Dendritic cell treated with granulocyte-macrophage colony-stimulating factor and Interleukin-4, amounts not matched to agents 40 ng/mL and 50 ng/mL, for 4 days (primary cell): ENCODE results near the gene CACNG6.
A peak's percentile ranks its signal among the peaks of the same experiment; 100 is the strongest.
"Not testable (repeated sequence)": the region's sequence is repeated elsewhere in the genome, so short reads cannot be mapped to it uniquely, and the experiment has no call there.

Source experiments
- H3K27ac Mint-ChIP-seq: one replicate; pipeline ENCODE4 v1.8.0; 2022; ENCODE audit warnings: mild to moderate bottlenecking, mixed read lengths
- H3K27me3 Mint-ChIP-seq: one replicate; pipeline ENCODE4 v1.8.0; 2022; ENCODE audit warnings: mild to moderate bottlenecking, mixed read lengths
- H3K36me3 Mint-ChIP-seq: one replicate; pipeline ENCODE4 v1.8.0; 2022; ENCODE audit warnings: low read depth, mixed read lengths
- H3K4me1 Mint-ChIP-seq: one replicate; pipeline ENCODE4 v1.8.0; 2022; ENCODE audit warnings: low read depth, mixed read lengths
- H3K4me3 Mint-ChIP-seq: one replicate; pipeline ENCODE4 v1.8.0; 2022; ENCODE audit warnings: mild to moderate bottlenecking, moderate library complexity, mixed read lengths
- H3K9me3 Mint-ChIP-seq: one replicate; pipeline ENCODE4 v1.8.0; 2022; ENCODE audit warnings: mixed read lengths
- intact Hi-C: fragments of 100-400 bp; cut with micrococcal nuclease; formaldehyde crosslinking; loops from one replicate; pipeline ENCODE4 v1.15.0; 2022

The CACNG6 gene, protein sequence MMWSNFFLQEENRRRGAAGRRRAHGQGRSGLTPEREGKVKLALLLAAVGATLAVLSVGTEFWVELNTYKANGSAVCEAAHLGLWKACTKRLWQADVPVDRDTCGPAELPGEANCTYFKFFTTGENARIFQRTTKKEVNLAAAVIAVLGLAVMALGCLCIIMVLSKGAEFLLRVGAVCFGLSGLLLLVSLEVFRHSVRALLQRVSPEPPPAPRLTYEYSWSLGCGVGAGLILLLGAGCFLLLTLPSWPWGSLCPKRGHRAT

DNA sequence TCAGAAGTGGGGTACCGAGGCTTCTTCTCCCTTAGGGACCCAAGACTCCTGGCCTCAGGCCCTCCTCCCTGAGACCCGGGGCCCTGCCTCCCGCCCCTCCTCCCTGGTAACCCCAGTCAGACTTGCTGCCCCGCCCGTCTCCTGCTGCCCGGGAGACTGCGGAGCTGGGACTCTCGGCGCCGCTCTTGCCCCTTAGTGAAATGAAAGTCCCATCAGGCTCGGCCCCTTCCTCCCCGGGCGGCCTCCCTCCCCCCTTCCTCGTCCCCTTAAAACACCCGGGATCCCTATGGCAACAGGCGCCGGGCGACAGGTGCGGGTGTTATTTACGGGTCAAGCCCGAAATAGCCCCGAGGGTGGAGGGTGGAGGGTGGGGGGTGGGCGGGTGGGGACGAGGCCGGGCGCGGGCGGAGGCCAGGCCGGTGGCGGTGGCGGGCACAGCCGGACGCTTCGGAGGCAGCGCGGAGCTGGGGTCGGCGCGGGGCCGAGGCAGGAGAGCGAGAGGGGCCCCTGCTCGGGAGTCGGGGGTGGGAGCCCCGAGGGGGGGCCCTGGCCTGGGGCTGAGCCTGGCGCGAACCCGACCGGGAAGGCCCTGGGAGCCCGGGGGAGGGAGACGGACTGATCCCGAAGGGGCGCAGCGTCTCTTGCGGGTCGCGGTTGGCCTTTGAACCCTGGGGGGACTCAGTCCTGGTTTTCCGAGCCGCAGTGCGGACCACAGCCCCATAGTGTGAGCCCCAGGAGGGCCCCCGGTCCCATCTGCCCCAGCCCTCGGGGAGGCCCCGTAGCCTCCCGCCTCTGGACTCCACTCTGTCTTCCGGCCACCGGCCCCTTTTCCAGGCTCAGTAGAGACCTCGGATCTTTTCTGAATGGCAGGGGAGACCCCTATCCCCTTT is at the start of gene CACNG6:
CACNG6 (plus strand) TSS at position 414 of the 890 bp plus-strand sequence. CDS start 1,241 bp downstream, outside the sequence.
- no peaks in the 10 kb centered on the region for H3K36me3 Mint-ChIP-seq
- peak within 1 kb of the TSS; percentile 50 for H3K4me3 Mint-ChIP-seq
- intact Hi-C loops: no loop called here
- H3K9me3 Mint-ChIP-seq: no peaks in the 10 kb centered on the region
- peaks cover 55% of the 10 kb centered on the region for H3K27me3 Mint-ChIP-seq
- H3K27ac Mint-ChIP-seq: no peak within 1 kb of the TSS
- peaks cover 13% of the 10 kb centered on the region for H3K4me1 Mint-ChIP-seq

DNA sequence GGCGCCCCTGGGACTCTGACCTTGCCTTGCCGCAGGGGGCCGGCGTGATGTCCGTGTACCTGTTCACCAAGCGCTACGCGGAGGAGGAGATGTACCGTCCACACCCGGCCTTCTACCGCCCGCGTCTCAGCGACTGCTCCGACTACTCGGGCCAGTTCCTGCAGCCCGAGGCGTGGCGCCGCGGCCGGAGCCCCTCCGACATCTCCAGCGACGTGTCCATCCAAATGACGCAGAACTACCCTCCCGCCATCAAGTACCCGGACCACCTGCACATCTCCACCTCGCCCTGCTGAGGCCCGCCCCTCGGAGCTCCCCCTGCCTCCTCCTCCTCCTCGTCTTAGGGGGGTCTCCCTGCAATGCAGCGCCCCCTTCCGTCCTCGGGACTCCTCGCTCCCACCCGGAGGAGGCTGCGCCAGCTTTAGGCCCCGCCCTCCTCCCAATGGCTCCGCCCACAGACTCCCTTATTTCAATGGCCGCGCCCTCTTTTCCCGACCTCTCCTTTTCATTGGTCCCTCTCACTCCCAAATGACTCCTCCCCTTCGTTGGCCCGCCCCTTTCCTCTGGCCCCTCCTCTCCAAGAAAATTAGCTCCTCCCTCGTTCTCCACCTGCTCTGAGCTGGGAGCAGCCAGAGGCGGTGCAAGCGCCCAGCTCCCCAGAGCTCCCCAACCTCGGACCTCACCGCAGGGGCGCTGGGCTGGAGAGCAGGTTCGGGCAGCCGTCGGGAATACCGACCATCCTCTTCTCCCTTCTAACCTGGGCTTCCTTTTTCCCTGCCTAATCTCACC is 49.2 kb upstream of the CACNG6 start:
- peaks cover 12% of the 10 kb centered on the region for H3K4me1 Mint-ChIP-seq
- no peak overlapping the region for H3K27ac Mint-ChIP-seq
- H3K4me3 Mint-ChIP-seq: no peak overlapping the region
- intact Hi-C loops: no loop called here
- no peaks in the 10 kb centered on the region for H3K36me3 Mint-ChIP-seq
- peaks cover 73% of the 10 kb centered on the region for H3K27me3 Mint-ChIP-seq
- peaks cover 9% of the 10 kb centered on the region for H3K9me3 Mint-ChIP-seq

DNA sequence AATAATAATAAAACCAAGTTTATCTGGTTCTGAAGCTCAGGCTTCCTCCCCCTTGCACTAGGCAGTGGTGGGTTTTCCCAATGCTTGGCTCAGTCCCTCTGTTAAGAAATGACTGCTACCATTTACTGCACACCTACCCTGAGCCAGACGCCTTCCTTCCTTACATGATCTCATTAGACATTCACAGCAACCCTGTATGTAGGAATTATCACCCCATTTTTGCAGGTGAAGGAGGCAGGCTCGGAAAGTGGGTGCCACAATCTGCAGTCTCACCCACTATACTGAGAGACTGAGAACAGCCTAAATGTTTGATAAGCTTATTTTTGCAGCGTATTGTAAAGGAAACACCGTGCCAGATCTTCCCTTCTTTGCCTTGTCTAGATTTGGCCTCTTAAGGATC is 47.0 kb upstream of the CACNG6 start:
- H3K27ac Mint-ChIP-seq: no peak overlapping the region
- H3K36me3 Mint-ChIP-seq: no peaks in the 10 kb centered on the region
- H3K27me3 Mint-ChIP-seq: peaks cover 75% of the 10 kb centered on the region
- H3K4me1 Mint-ChIP-seq: peaks cover 12% of the 10 kb centered on the region
- intact Hi-C loops: no loop called here
- peaks cover 9% of the 10 kb centered on the region for H3K9me3 Mint-ChIP-seq
- H3K4me3 Mint-ChIP-seq: no peak overlapping the region

DNA sequence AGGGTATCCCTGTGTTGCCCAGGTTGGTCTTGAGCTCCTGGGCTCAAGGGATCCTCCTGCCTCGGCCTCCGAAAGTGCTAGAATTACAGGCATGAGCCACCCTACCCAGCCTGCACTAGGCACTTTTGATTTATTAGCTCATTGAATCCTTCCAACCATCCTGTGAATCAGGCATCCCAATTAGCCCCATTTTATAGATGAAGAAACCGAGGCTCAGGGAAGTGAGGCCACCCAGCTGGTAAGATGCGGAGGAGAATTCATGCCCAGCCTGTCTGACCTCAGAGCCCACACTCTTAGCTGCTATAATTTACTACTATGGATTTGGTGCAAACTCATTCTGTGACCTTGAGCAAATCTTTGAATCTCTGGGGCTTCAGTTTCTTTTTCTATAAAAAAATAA is 46.5 kb upstream of the CACNG6 start:
- Mint-ChIP-seq H3K9me3 (peaks cover 9% of the 10 kb centered on the region), H3K4me3 (no peak overlapping the region), H3K27me3 (peaks cover 73% of the 10 kb centered on the region), H3K4me1 (peaks cover 12% of the 10 kb centered on the region), H3K27ac (no peak overlapping the region), H3K36me3 (no peaks in the 10 kb centered on the region)
- intact Hi-C loops: no loop called here

DNA sequence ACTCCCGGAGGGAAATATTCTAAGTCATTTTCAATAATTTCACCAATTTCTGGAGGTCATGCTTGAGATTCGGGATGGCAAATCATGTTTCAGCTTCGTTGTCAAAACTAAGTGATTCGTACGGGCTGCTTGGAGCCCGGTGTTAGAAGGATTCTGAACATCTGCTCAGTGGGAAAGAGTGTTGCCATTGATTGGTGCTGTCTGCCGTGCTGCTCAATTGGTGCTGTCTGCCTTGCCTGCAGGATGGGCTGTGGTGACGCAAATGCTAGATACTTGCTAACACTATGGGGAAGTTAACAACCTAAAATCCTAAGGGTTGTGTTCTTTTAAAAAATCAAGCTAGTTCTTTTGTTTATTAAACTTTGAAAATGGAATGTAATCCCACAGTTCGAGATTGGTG is 46.0 kb upstream of the CACNG6 start:
- Mint-ChIP-seq H3K27me3 (peaks cover 68% of the 10 kb centered on the region), H3K36me3 (no peaks in the 10 kb centered on the region), H3K9me3 (peaks cover 9% of the 10 kb centered on the region), H3K4me1 (peaks cover 12% of the 10 kb centered on the region), H3K27ac (no peak overlapping the region), H3K4me3 (no peak overlapping the region)
- intact Hi-C loops: no loop called here

DNA sequence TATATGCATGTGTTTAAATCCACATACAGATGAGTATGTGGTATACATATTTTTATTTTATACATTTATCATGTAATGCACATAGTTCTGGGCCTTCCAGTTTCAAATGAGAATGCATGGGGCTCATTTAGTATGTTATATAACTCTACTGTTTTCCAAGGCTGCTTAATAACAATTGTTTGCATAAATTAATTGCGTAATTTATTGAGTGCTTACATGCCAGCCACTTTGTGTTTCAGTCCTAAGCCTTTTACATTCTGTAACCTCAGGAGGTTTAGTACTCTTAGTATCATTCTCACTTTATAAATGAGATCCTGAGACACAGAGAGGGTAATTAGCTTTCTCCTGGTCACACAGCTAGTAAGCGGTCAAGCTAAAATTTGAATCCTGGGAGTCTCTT is 45.4 kb upstream of the CACNG6 start:
- H3K36me3 Mint-ChIP-seq: no peaks in the 10 kb centered on the region
- H3K4me1 Mint-ChIP-seq: peaks cover 12% of the 10 kb centered on the region
- peaks cover 9% of the 10 kb centered on the region for H3K9me3 Mint-ChIP-seq
- peaks cover 63% of the 10 kb centered on the region for H3K27me3 Mint-ChIP-seq
- no peak overlapping the region for H3K4me3 Mint-ChIP-seq
- H3K27ac Mint-ChIP-seq: no peak overlapping the region
- intact Hi-C loops: no loop called here

DNA sequence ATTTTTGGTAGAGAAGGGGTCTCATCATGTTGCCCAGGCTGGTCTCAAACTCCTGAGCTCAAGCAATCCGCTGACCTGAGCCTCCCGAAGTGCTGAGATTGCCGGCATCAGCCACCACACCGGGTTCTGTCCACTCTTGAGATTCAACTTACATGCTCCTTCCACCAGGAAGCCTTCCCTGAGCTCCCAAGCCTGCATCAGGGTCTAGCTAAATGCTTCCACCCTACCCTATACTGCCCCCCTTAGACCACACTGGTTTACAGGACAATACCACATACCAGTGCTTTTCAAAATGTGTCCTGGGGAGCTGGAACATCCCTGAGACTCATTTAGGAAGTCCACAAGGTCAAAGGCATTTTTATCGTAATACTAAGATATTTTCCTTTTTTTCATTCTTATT is 43.8 kb upstream of the CACNG6 start:
- Mint-ChIP-seq H3K36me3 (no peaks in the 10 kb centered on the region), H3K27me3 (peaks cover 55% of the 10 kb centered on the region), H3K27ac (no peak overlapping the region), H3K4me1 (peaks cover 6% of the 10 kb centered on the region), H3K9me3 (peaks cover 3% of the 10 kb centered on the region), H3K4me3 (no peak overlapping the region)
- intact Hi-C loops: no loop called here

DNA sequence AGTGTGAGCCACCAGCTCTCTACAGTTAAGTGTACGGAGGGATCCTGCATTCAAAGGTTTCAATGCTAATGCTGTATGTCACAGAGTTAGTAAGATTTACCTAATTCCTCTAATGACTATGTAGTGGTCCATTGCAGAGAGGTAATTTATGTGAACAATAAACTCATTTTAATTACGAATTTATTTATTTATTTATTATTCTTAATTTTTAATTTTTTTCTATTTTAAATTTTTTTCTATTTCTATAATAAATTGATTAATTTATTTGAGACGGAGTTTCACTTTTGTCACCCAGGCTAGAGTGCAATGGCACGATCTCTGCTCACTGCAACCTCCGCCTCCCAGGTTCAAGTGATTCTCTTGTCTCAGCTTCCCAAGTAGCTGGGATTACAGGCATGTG is 42.8 kb upstream of the CACNG6 start:
- H3K27ac Mint-ChIP-seq, H3K9me3 Mint-ChIP-seq, intact Hi-C loops, H3K4me3 Mint-ChIP-seq, H3K4me1 Mint-ChIP-seq, H3K36me3 Mint-ChIP-seq: not testable (repeated sequence)
- peaks cover 51% of the 10 kb centered on the region for H3K27me3 Mint-ChIP-seq

DNA sequence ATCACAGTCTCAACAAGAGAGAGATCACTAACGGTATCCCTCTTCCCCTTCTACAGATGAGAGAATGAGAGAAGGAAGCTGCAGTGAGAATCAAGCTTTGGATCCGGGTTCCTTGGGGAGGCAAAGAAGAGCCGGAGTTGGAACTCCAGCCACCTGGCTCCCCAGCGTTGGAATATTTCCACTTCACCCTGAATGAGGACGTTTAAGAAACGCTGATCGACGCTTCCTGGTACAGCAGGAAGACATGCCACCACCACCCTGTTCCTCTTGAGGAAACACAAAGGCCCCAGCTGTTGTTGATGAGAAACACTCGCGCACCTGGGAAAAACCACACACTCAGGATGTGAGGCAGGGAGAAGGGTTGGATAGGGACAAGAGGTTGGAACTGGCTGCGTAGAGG is 40.0 kb upstream of the CACNG6 start:
- Mint-ChIP-seq H3K27ac (no peak overlapping the region), H3K4me1 (no peaks in the 10 kb centered on the region), H3K27me3 (peaks cover 50% of the 10 kb centered on the region), H3K36me3 (no peaks in the 10 kb centered on the region), H3K4me3 (no peak overlapping the region), H3K9me3 (no peaks in the 10 kb centered on the region)
- intact Hi-C loops: no loop called here

DNA sequence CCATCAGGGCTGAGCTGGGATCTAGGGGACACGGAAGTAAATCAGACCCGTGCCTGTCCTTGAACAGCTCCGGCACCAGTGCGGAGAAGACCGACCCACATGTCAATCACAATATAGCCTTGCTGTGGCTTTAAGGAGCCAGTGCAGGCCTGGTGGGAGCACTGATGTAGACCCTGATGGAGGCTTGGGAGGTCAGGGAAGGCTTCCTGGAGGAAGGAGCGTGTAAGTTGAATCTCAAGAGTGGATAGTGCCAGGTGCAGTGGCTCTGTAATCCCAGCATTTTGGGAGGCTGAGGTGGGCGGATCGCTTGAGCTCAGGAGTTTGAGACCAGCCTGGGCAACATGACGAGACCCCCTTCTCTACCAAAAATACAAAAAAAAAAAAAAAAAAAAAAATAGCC is 39.5 kb upstream of the CACNG6 start:
- Mint-ChIP-seq H3K9me3 (no peaks in the 10 kb centered on the region), H3K4me3 (no peak overlapping the region), H3K4me1 (no peaks in the 10 kb centered on the region), H3K36me3 (no peaks in the 10 kb centered on the region), H3K27ac (no peak overlapping the region), H3K27me3 (peaks cover 54% of the 10 kb centered on the region)
- intact Hi-C loops: no loop called here

DNA sequence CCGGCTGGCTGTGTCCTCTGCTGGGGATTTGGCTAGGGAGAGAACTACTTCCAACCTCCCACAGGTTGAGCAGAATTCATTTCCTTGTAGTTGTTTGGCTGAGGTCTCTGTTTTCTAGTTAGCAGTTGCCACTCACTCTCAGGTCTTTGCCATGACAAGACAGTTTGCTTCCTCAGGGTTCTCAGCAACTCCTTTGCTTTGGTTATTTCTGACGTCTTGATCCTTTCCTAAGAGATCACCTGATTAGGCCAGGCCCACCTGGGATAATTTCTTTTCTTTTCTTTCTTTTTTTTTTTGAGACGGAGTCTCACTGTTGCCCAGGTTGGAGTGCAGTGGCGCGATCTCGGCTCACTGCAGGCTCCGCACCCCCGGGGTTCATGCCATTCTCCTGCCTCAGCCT is 38.1 kb upstream of the CACNG6 start:
- no peak overlapping the region for H3K4me3 Mint-ChIP-seq
- H3K36me3 Mint-ChIP-seq: no peaks in the 10 kb centered on the region
- H3K9me3 Mint-ChIP-seq: no peaks in the 10 kb centered on the region
- intact Hi-C loops: no loop called here
- H3K27ac Mint-ChIP-seq: no peak overlapping the region
- peaks cover 4% of the 10 kb centered on the region for H3K4me1 Mint-ChIP-seq
- H3K27me3 Mint-ChIP-seq: peaks cover 58% of the 10 kb centered on the region

DNA sequence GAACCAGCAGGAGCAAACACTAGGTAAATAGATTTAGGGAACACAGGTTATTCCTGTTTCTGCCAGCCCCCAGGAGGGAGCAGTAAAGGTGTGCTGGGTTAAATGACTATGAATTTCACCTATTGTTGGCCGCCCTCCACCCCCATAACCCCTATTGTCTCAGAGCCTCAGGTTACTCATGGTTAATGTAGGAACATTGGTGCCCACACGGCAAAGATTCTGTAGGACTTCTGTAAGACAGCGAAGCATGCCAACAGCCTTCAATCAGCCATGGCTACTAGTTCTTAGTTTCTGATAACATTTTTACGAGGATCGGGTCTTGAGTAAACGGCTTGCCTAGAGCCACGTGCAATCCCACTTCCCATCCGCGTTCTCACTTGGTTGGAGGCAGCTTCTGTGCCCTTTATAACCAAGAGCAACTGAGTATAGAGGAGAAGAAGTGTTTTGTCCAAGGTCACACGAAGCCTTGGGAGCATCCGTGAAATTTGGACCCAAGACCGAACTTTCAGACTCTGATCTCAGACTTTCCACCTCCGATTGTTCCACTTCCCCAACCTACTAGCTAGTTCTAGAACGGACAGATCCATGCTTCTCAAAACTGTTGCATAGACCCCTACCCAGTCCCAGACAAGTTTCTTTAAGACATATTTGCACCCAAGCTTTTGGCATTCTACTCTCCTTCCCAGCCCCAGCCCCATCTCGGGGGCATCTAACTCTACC is 33.8 kb upstream of the CACNG6 start:
- H3K4me3 Mint-ChIP-seq: no peak overlapping the region
- peaks cover 29% of the 10 kb centered on the region for H3K4me1 Mint-ChIP-seq
- no peaks in the 10 kb centered on the region for H3K36me3 Mint-ChIP-seq
- no peaks in the 10 kb centered on the region for H3K9me3 Mint-ChIP-seq
- H3K27ac Mint-ChIP-seq: no peak overlapping the region
- H3K27me3 Mint-ChIP-seq: peaks cover 82% of the 10 kb centered on the region
- intact Hi-C loops: no loop called here

DNA sequence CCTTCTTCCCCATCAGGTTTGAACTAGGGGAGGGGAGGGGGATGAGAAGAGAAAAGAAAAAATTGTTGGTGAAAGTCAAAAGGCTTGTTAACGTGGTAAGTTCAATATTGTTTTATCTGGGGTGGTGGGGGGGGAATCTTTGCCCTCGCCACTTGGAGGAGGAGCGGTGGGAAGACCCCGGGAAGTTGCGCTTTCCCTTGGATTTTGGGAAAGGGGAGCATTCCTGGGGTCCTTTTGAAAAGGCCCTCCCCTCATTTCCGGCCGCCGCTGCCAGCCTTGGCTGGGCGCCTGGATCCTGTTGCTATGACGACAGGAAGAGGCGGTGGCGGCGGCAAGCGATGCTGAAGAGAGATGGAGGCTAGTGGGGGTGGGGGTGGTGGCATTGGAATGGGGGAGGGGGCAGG is 33.3 kb upstream of the CACNG6 start:
- H3K9me3 Mint-ChIP-seq: no peaks in the 10 kb centered on the region
- H3K4me3 Mint-ChIP-seq: no peak overlapping the region
- H3K27me3 Mint-ChIP-seq: peaks cover 82% of the 10 kb centered on the region
- H3K36me3 Mint-ChIP-seq: no peaks in the 10 kb centered on the region
- no peak overlapping the region for H3K27ac Mint-ChIP-seq
- intact Hi-C loops: no loop called here
- peaks cover 29% of the 10 kb centered on the region for H3K4me1 Mint-ChIP-seq
